GM12864 (cell line): ENCODE data around the gene MAP4K2.
A peak's percentile ranks its signal among the peaks of the same experiment; 100 is the strongest.

Experiments
- DNase-seq: peaks from one replicate; pipeline ENCODE4 v3.0.0-alpha.2; 2011; ENCODE audit warnings: low read depth
- H3K4me3 ChIP-seq: 2 replicates; pipeline ENCODE4 v1.5.1; 2011; ENCODE audit warnings: mild to moderate bottlenecking, low read depth, low read length, control low read depth
- CTCF ChIP-seq: IDR thresholded peaks from 2 replicates; pipeline ENCODE4 v1.5.1; 2011; ENCODE audit warnings: low read depth, mild to moderate bottlenecking, moderate library complexity, low read length, control low read depth, inconsistent platforms; ENCODE audit errors: missing control alignments

MAP4K2 gene

GRCh38 chr11:64809781-64810241 lies 6.8 kb upstream of the MAP4K2 start:
- peak overlapping the region; percentile 85 for H3K4me3 ChIP-seq
- no peak for DNase-seq
- TF ChIP-seq CTCF, result no peak

DNA sequence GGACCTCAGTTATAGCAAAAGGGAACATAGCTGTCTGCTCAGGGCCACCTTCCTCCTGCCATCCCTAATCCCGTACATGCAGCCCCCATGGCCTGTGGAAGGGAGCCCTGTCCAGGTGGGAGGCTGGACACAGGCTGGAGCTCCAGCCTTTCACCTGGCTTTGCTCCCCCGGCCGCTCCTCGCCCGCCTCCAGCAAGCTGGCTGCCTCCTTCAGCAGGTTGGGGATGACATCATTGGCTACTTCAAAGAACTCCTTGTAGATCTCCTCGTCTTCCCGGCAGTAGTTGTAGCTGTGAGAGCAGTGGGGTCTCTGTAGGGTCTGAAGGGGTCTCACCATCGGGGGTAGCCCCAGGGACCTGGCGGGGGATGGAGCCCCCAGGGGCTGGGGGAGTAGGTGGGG lies 2.5 kb upstream of the MAP4K2 start:
- no peak overlapping the region for H3K4me3 ChIP-seq
- TF ChIP-seq CTCF, result no peak
- DNase-seq, result no peak

DNA sequence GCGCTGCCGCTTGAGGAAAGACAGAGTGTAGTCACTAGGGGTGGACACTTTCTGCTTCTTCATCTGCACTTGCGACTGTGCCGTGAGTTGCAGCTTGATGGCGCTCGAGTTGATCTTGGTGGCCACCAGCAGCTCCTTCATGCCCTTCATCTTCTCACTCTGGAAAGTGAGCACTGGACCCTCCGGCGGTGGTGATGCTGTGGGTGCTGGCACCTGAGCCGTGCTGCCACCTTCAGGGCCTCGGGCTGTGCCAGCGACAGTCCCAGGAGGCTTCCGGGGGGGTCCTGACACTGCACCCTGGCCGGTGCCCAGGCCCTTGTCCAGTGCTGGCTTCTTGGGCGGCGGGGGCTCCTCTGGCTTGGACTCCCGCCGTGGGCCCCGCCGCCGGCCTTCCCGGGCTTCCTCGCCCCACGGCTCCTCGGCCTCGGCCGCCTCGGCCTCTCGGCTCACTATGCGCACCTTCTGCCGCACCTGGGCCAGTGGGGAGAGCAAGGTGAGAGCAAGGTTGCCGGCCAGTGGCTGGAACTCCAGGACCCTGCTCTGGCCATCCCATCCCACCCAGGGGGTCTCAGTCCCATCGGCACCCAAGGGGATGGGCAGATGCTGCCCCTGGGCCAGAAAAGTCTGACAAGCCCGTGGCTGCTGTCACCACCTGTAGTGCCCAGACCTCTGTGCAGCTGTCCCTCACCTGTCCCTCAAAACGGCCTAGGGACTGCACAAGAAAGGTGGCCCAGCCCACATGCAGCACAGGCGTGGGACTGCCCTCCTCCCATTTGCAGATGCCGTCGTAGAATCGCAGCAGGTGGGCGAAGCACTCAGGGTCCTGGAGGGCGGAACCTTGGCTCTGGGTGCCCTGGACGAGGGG lies 1.6 kb upstream of the MAP4K2 start:
- DNase-seq, result no peak
- no peak for TF ChIP-seq CTCF
- H3K4me3 ChIP-seq, result no peak overlapping the region

- peak overlapping the region; percentile 67 for H3K4me3 ChIP-seq
- no peak for DNase-seq
- no peak for TF ChIP-seq CTCF
Measured at GRCh38 chr11:64803846-64804345, 882 bp upstream of the MAP4K2 start.

GRCh38 chr11:64802370-64803157 lies 450 bp downstream of the MAP4K2 start:
- TF ChIP-seq CTCF, result no peak
- peak overlapping the region; percentile 91 for H3K4me3 ChIP-seq
- no peak for DNase-seq

GRCh38 chr11:64801561-64802369 lies 1.2 kb downstream of the MAP4K2 start:
- no peak for DNase-seq
- peak overlapping the region; percentile 91 for H3K4me3 ChIP-seq
- no peak for TF ChIP-seq CTCF
